COLO829 (cell line): ENCODE measurements around the gene PLOD2.

ENCODE experiments used
- DNase-seq: peaks from one replicate; pipeline ENCODE4 v3.0.0; 2012; ENCODE audit warnings: low spot score

Gene PLOD2

GRCh38 chr3:146165877-146166276 is 4.9 kb upstream of the PLOD2 start:
- DNase-seq: no peak

- no peak for DNase-seq
Observed at GRCh38 chr3:146164971-146165769, 4.2 kb upstream of the PLOD2 start.

GRCh38 chr3:146164506-146164905 is 3.5 kb upstream of the PLOD2 start:
- DNase-seq: no peak

GRCh38 chr3:146164071-146164470 is 3.1 kb upstream of the PLOD2 start:
- no peak for DNase-seq

- DNase-seq: no peak
Observed at GRCh38 chr3:146163584-146163983, 2.6 kb upstream of the PLOD2 start.

GRCh38 chr3:146162561-146162960 is 1.6 kb upstream of the PLOD2 start:
- no peak for DNase-seq

- no peak for DNase-seq
Observed at GRCh38 chr3:146161663-146162002, 649 bp upstream of the PLOD2 start.

- peak; percentile 77 for DNase-seq
Observed at GRCh38 chr3:146160321-146160963, 542 bp downstream of the PLOD2 start.

- peak; percentile 69 for DNase-seq
Observed at GRCh38 chr3:146159616-146160320, 1.2 kb downstream of the PLOD2 start.

GRCh38 chr3:146159037-146159436 is 1.9 kb downstream of the PLOD2 start:
- DNase-seq: no peak

GRCh38 chr3:146157325-146158060 is 3.5 kb downstream of the PLOD2 start:
- no peak for DNase-seq

GRCh38 chr3:146156666-146157314 is 4.2 kb downstream of the PLOD2 start:
- DNase-seq: no peak

GRCh38 chr3:146156095-146156494 is 4.9 kb downstream of the PLOD2 start:
- DNase-seq: no peak

- no peak for DNase-seq
Observed at GRCh38 chr3:146154995-146155394, 6.0 kb downstream of the PLOD2 start.

- no peak for DNase-seq
Observed at GRCh38 chr3:146154316-146154715, 6.7 kb downstream of the PLOD2 start.

- no peak for DNase-seq
Observed at GRCh38 chr3:146153429-146153828, 7.6 kb downstream of the PLOD2 start.

- DNase-seq: peak; percentile 58
Observed at GRCh38 chr3:146152834-146153233, 8.2 kb downstream of the PLOD2 start.

- peak; percentile 20 for DNase-seq
Observed at GRCh38 chr3:146148468-146148931, 12.5 kb downstream of the PLOD2 start.

GRCh38 chr3:146145642-146146041 is 15.3 kb downstream of the PLOD2 start:
- no peak for DNase-seq

GRCh38 chr3:146142757-146143156 is 18.2 kb downstream of the PLOD2 start:
- peak; percentile 19 for DNase-seq

GRCh38 chr3:146139586-146140110 is 21.3 kb downstream of the PLOD2 start:
- DNase-seq: no peak

GRCh38 chr3:146138902-146139301 is 22.1 kb downstream of the PLOD2 start:
- DNase-seq: no peak
